Thymus (tissue), 11 donors: ENCODE measurements around the gene STK4. TPM values are rescaled to one million over a fixed set of nuclear protein-coding genes. Genes with fewer than 3 reads are reported as not detected.

Source experiments
- DNase-seq, 9 donors: peaks; one replicate each; pipeline ENCODE4 v3.0.0-alpha.2; 2013; ENCODE audit warnings: low spot score in 9 of 9, low read depth in 6 of 9, missing footprints in 1 of 9
- H3K27ac ChIP-seq, 2 donors: one replicate each; pipeline ENCODE4 v1.5.1; 2013; ENCODE audit warnings: control low read depth in 1 of 2, low read depth in 1 of 2, low read length in 1 of 2, mild to moderate bottlenecking in 1 of 2, moderate library complexity in 1 of 2
- H3K27me3 ChIP-seq, 2 donors: one replicate each; pipeline ENCODE4 v1.5.1; 2013; ENCODE audit warnings: low read length in 1 of 2; ENCODE audit not compliant: control insufficient read depth in 2 of 2, insufficient read depth in 1 of 2
- H3K36me3 ChIP-seq, 2 donors: one replicate each; pipeline ENCODE4 v1.5.1; 2013; ENCODE audit warnings: low read length in 1 of 2, mild to moderate bottlenecking in 1 of 2, moderate library complexity in 1 of 2; ENCODE audit not compliant: control insufficient read depth in 2 of 2, insufficient read depth in 2 of 2
- H3K4me1 ChIP-seq, 2 donors: one replicate each; pipeline ENCODE4 v1.5.1; 2013; ENCODE audit warnings: low read length in 2 of 2; ENCODE audit not compliant: control insufficient read depth in 2 of 2, insufficient read depth in 2 of 2
- H3K4me3 ChIP-seq, 2 donors: one replicate each; pipeline ENCODE4 v1.5.1; 2013; ENCODE audit warnings: low read length in 2 of 2, control low read depth in 1 of 2, mild to moderate bottlenecking in 1 of 2
- H3K9me3 ChIP-seq, 2 donors: one replicate each; pipeline ENCODE4 v1.5.1; 2013; ENCODE audit warnings: low read length in 1 of 2, mild to moderate bottlenecking in 1 of 2; ENCODE audit not compliant: control insufficient read depth in 2 of 2, insufficient read depth in 1 of 2
- WGBS: extraction: QIAGEN DNeasy Blood & Tissue Kit; methylation state at CpG from one replicate; pipeline ENCODE4 v1.1.7; 2013; 5-methylcytosine and 5-hydroxymethylcytosine counted together
- polyA plus RNA-seq: library from polyadenylated mRNA; stranded (reverse); fragments of 200-250 nt; gene quantifications from one replicate; pipeline ENCODE4 v1.2.3, GENCODE V29; 2013
- total RNA-seq: library from RNA; stranded (reverse); fragments of 120-200 nt; gene quantifications from one replicate; pipeline ENCODE4 v1.2.4, GENCODE V29; 2013
- donor health status: healthy.

Gene STK4
- total and polyA plus RNA-seq, 2 donors, result 35.0 to 45.5 TPM

DNA sequence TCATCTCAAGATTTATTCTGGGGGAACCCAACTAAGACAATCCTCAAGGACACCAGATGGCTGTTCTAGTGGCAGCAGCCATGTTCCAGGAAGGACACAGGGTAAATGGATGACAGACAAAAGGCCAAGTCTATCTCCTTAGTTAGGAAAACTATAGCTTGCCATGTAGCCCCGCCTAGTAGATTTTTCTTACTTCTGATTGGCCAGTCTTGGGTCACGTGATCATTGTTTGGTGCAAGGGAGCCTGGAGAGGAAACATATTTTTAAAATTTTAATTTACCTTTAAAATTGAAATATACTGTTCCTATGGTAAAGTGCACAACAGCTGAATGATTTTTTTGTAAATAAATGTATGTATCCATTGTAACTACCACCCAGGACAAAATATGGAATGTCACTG, 139.0 kb downstream of the STK4 start:
- H3K27me3 ChIP-seq, result peaks cover 12 to 38% of the 10 kb centered on the region in 2 donors
- no peak for DNase-seq

DNA sequence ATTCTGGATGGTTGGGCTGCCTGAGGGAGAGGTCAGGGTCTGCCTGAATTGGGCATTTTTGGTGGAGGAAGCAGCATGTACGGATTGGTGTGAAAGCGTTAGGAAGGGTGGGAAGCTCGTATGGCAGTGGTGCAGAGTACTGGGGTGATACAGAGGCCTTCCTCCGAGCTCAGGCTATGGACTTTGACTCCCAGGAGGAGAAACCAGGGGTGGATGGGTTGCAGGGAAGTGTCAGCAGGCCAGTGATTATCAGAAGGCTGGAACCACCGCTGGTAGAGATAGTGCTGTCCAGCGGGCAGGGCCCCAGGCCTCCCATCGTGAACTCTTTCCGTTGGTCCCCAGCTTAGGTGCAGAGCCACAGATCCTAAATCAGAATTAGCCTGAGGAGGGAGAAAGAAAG, 143.3 kb downstream of the STK4 start:
- no peaks in the 10 kb centered on the region for H3K9me3 ChIP-seq
- 94% methylated on average over 8 of the region's 8 CpGs for WGBS
- H3K27me3 ChIP-seq, result peaks cover 0 to 18% of the 10 kb centered on the region in 2 donors
- H3K27ac ChIP-seq, result no peak overlapping the region
- H3K4me1 ChIP-seq, result no peaks in the 10 kb centered on the region
- DNase-seq, result no peak
- H3K36me3 ChIP-seq, result no peaks in the 10 kb centered on the region
- H3K4me3 ChIP-seq, result no peak overlapping the region

More for the DNA sequence above, 139.0 kb downstream of the STK4 start:
- H3K36me3 ChIP-seq, result no peaks in the 10 kb centered on the region
- no peak overlapping the region for H3K4me3 ChIP-seq
- no peaks in the 10 kb centered on the region for H3K9me3 ChIP-seq
- WGBS, result 97% methylated on average over 2 of the region's 2 CpGs
- H3K27ac ChIP-seq, result no peak overlapping the region
- H3K4me1 ChIP-seq, result no peaks in the 10 kb centered on the region

DNA sequence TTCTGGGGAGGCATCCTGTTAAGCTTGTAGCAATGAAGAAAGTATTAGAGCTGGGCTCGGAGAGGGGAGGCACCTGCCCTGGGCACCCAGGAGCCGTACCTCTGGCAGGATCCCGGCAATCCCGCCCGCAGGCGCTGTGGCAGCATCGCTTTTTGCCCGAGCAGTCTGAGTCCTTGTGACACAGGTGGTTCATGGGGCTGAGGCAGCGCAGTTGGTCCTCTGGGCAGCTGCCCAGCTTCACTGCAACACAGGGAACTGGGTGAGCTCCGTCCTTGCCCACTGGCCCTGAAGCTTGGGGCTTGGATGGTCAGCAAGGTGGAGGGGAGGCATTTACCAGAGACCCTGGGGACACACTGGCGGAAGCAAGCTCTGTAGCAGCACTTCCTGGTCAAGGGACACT, 144.0 kb downstream of the STK4 start:
- no peak overlapping the region for H3K4me3 ChIP-seq
- no peaks in the 10 kb centered on the region for H3K36me3 ChIP-seq
- H3K27me3 ChIP-seq, result peaks cover 0 to 22% of the 10 kb centered on the region in 2 donors
- H3K4me1 ChIP-seq, result no peaks in the 10 kb centered on the region
- H3K27ac ChIP-seq, result no peak overlapping the region
- WGBS, result 98% methylated on average over 11 of the region's 11 CpGs
- H3K9me3 ChIP-seq, result no peaks in the 10 kb centered on the region
- DNase-seq, result no peak

- Histone ChIP-seq H3K36me3 (no peaks in the 10 kb centered on the region), H3K4me1 (no peaks in the 10 kb centered on the region), H3K9me3 (no peaks in the 10 kb centered on the region), H3K27me3 (peaks cover 0 to 20% of the 10 kb centered on the region in 2 donors), H3K27ac (no peak overlapping the region), H3K4me3 (no peak overlapping the region)
- 91% methylated on average over 11 of the region's 11 CpGs for WGBS
- DNase-seq, result no peak
These were observed 145.0 kb downstream of the STK4 start for GRCh38 chr20:45111285-45111684.

DNA sequence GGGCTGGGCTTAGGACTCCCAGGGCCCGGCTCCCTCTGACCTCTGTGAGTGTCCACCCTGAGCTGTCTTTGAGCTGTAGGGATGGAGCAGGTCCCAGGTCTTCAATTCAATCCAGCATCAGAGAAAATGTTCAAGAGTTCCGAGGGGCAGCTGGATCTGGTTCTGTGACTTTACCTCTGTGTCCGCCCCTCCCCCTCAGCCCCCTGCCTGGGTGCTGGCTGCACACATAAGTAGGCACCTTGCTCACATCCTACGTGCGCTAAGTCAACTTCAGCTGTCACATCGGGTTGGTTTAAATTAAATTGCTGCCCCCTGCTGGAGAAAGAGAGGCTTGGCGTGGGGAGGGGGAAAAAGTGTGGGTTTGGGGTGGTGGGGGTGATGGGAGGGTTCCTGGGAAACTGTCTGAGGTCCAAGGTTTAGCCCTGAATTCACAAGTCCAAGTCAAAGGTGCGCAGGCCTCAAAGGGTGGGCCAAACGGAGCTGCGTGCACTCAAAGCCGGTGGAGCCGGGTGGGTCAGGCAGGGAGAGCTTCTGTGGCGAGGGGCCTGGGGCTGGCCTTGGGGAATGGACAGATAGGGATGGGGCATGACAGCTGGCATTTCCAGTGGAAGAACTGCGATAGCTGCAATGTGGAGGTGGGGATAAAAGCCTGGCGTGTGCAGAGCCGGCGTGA, 145.6 kb downstream of the STK4 start:
- Histone ChIP-seq H3K36me3 (no peaks in the 10 kb centered on the region), H3K9me3 (no peaks in the 10 kb centered on the region), H3K27me3 (peaks cover 0 to 20% of the 10 kb centered on the region in 2 donors), H3K27ac (no peak overlapping the region), H3K4me3 (no peak overlapping the region), H3K4me1 (no peaks in the 10 kb centered on the region)
- WGBS, result 65% methylated on average over 17 of the region's 17 CpGs
- no peak for DNase-seq

DNA sequence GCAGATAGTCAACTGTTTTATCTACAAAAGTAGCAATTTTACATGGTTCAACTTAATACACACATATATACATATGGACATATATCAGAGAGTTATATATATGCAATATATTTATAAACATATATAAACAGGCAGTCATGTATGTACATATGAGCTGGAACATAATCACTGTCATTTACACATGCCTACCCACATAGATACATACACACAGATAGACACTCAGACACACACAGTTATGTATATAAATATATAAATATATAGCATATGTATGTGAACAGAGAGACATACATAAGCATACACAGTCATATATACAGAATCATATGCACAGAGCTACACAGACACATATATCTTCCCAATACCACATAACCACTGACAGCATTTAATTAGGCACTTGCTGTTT, 146.4 kb downstream of the STK4 start:
- H3K27me3 ChIP-seq, result peaks cover 0 to 18% of the 10 kb centered on the region in 2 donors
- no peak for DNase-seq

GRCh38 chr20:45113865-45114264, 147.6 kb downstream of the STK4 start:
- Histone ChIP-seq H3K27me3 (peaks cover 0 to 18% of the 10 kb centered on the region in 2 donors), H3K4me3 (no peak overlapping the region), H3K4me1 (no peaks in the 10 kb centered on the region), H3K9me3 (no peaks in the 10 kb centered on the region), H3K36me3 (no peaks in the 10 kb centered on the region), H3K27ac (no peak overlapping the region)
- DNase-seq, result no peak
- 95% methylated on average over 3 of the region's 3 CpGs for WGBS

More for the DNA sequence above, 146.4 kb downstream of the STK4 start:
- Histone ChIP-seq H3K4me3 (no peak overlapping the region), H3K36me3 (no peaks in the 10 kb centered on the region), H3K27ac (no peak overlapping the region), H3K4me1 (no peaks in the 10 kb centered on the region), H3K9me3 (no peaks in the 10 kb centered on the region)

DNA sequence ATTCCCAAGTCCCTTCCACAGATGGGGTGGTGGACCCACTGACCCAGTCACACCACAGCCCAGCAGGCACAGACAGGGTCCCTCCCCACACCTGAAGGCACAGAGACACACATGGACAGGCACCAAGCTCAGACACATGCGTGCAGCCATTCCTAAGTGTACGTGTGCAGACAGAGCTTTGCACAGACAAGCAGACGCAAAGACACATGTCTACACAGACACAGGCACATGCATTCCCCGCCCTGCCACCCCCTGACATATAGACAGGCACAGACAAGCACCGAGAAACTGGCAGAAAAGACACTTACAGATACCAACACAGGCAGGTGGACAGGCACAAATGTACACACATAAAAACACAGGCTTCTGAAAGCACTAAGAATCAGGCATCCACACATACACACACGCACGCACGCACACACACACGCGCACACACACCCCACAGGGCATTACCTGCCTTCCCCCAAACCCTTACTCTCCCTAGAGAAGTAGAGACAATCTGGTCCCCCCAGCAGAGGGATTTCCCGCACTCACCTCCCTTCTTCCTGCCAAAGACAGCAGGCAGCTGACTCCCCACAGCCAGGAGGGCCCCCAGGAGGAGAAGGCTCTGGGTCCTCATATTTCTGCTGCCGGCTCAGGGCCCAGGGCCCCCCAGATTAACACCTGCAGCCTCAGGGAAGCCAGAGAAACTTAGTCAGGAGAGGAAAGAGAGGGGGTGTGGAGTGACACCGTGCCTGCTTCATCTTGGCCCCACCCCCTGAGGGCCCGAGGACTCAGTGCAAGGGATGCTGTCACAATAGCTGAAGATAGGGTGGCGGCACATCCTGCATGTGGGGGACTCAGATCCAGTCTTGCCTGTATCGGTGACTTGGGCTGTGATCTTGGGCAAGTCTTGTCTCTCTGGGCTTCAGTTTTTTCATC, 148.4 kb downstream of the STK4 start, which contains the start of gene WFDC5:
TSS of gene WFDC5 (minus strand) at position 710 of the 921 bp plus-strand sequence. CDS start at position 619, 91 bp downstream.
- no peak within 1 kb of the TSS for H3K27ac ChIP-seq
- H3K9me3 ChIP-seq, result no peaks in the 10 kb centered on the region

GRCh38 chr20:45115386-45115774, 149.1 kb downstream of the STK4 start:
- H3K4me1 ChIP-seq, result no peaks in the 10 kb centered on the region
- no peak for DNase-seq
- no peaks in the 10 kb centered on the region for H3K9me3 ChIP-seq
- 82% methylated on average over 3 of the region's 3 CpGs for WGBS
- no peak overlapping the region for H3K27ac ChIP-seq
- H3K4me3 ChIP-seq, result no peak overlapping the region
- H3K36me3 ChIP-seq, result no peaks in the 10 kb centered on the region
- peaks cover 0 to 18% of the 10 kb centered on the region in 2 donors for H3K27me3 ChIP-seq

More for the DNA sequence above, 148.4 kb downstream of the STK4 start, which contains the start of gene WFDC5:
- DNase-seq, result no peak
- H3K36me3 ChIP-seq, result no peaks in the 10 kb centered on the region
- H3K4me1 ChIP-seq, result no peaks in the 10 kb centered on the region
- H3K27me3 ChIP-seq, result peaks cover 0 to 18% of the 10 kb centered on the region in 2 donors
- 65% methylated on average over 16 of the region's 16 CpGs for WGBS
- no peak within 1 kb of the TSS for H3K4me3 ChIP-seq
